ENCODE results near the gene TNS3.

Gene TNS3

DNA sequence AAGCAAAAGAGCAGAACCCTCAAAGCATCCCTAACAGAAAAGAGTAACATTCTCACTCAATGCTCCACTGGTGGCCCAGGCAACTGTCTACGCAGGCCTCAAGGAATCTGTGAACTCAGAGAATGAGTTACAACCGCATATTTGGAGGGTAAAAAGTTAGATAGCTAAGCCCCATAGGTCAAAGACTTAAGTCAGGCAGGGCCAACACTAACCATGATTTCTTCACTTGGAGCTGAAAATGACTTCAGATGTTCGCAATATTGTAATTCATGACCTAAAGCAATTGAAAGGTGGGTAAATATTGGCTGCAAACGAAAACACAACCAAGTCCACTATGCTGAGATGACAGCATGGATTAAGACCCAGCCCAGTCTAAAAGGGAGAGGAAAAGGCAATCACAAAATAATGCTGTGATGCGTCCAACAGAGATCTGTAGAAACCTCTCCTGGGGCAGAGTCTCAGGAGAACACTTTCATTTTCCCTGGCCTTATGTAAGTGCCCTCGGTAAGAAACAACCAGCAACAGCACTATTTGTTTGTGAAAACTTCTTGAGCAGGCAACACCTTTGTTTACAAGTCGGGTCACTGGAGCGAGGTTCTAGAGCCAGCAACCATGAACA is 176.5 kb downstream of the TNS3 start:
- no peak overlapping the region for H3K27ac Mint-ChIP-seq
- H3K4me1 Mint-ChIP-seq, result no peaks in the 10 kb centered on the region

DNA sequence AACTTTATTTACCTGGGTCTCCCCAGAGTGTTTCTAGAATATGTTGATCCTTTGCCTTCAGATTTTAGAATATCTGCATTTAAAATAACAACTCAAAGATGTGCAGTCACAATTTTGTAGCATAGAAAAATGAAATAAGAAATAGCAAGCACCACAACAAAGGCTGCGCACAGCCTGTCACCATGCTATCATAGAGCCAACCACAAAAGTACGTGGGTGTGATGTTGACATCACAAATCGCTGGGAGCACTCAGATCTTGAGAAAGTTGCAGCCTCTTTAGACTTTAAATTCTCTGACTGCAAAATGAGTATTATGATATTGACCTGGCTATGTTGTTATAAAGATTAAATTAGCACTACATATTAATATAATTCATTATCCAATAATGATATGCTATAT is 177.9 kb downstream of the TNS3 start:
- no peaks in the 10 kb centered on the region for H3K4me1 Mint-ChIP-seq
- DNase-seq, result no peak
- H3K36me3 Mint-ChIP-seq, result no peaks in the 10 kb centered on the region
- CTCF ChIA-PET, result no interaction called here
- H3K27ac Mint-ChIP-seq, result no peak overlapping the region
- H3K9me3 Mint-ChIP-seq, result no peaks in the 10 kb centered on the region
- no peaks in the 10 kb centered on the region for H3K27me3 Mint-ChIP-seq
- H3K4me3 Mint-ChIP-seq, result no peak overlapping the region

More for the DNA sequence above, 176.5 kb downstream of the TNS3 start:
- CTCF ChIA-PET, result no interaction called here
- no peak for DNase-seq
- H3K36me3 Mint-ChIP-seq, result no peaks in the 10 kb centered on the region
- H3K4me3 Mint-ChIP-seq, result no peak overlapping the region
- no peaks in the 10 kb centered on the region for H3K9me3 Mint-ChIP-seq
- H3K27me3 Mint-ChIP-seq, result no peaks in the 10 kb centered on the region

DNA sequence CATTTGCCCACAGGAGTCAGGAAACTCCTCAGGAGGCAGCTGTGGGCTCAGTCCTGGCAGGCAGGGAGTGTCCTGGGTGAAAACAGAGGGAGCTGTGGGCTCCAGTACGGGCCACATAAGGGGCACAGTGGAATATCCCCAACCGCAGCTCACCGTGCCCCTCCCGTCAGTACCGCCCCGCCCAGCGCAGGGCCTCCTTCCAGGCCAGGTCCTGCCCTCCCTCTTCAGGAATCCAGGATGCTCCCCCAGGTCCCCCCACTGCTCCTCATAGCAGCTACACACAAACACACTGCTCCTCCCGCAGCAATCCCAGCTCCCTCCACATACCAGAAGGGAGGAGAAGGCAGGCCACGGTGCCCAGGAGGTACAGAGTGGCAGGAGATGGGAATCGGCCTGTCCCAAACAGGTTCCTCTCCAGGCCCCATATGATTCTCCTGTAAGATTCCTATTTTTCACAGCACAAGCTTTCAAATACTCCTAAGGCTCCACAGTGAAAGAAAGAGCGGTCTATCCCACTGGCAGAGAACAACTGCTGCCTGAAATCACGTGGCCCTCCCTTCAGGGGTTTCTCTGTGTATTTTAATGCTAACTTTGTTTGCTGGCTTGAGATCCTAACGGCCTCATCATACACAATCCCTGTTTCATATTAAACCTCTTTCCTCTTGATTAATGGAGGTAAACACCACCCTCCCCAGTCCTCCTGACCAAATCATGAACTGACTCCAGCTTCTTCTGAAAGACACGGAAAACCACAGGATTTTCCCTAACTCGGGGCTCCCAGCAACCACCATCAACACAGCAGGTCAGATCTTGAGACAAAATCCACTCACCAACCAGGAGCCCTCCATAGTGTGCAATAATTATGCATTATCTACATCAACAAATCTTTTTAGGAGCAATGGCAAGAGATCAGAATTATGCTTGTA is 178.7 kb downstream of the TNS3 start:
- no peaks in the 10 kb centered on the region for H3K36me3 Mint-ChIP-seq

DNA sequence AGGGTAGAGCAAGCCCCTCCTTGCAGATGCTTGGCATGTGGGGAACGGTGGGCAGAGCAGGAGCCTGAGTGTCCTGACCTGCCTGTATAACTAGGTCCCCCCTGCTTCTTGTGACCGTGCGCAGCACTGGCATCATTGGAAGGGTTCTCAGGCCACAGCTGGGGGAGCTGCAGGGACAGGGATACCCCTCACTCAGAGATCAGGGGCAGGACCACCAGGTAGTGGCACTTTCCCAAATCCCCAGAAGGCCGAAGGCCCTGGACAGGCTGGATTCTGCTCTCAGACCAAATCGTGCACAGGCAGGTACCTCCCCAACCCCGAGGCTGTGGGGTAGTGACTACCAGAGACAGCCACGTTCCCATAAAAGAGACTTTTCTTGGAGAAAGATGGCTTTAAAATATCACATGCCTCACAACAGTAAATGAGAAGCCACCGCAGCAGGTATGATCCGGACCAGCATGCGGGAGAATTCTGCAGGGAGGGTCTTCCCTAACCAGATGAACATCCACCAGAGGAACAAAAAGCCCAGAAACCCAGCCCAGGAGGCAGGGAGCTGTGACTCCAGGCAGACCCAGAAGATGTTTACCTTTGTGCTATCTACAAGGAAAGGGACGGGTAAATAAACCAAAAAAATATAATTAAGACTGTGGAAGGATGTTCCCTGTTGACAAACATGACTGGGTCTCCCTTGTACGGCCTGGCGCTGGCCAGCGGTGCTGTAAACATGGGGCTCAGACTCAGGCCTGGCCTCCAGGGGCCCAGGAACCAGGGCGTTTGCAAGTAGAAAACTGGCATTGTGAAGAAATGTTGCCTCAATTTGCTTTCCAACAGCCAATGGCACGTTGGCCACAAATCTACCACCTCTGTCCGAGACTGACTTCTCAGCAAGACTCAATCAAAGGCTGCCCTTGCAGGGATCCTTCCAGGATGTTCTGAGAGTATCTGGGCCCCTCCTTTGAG is 180.0 kb downstream of the TNS3 start:
- no peaks in the 10 kb centered on the region for H3K4me1 Mint-ChIP-seq
- no peak overlapping the region for H3K4me3 Mint-ChIP-seq
- no peaks in the 10 kb centered on the region for H3K27me3 Mint-ChIP-seq
- CTCF ChIA-PET, result interaction anchor here (0.6 kb wide), 1 partner anchor 539 kb away, joined by 3 read pairs; no protein-coding TSS in a partner anchor
- DNase-seq, result no peak
- H3K36me3 Mint-ChIP-seq, result no peaks in the 10 kb centered on the region
- H3K9me3 Mint-ChIP-seq, result no peaks in the 10 kb centered on the region
- H3K27ac Mint-ChIP-seq, result no peak overlapping the region

More for the DNA sequence above, 178.7 kb downstream of the TNS3 start:
- no peak for DNase-seq
- Mint-ChIP-seq H3K9me3 (no peaks in the 10 kb centered on the region), H3K27ac (no peak overlapping the region), H3K27me3 (no peaks in the 10 kb centered on the region), H3K4me3 (no peak overlapping the region), H3K4me1 (no peaks in the 10 kb centered on the region)
- CTCF ChIA-PET, result no interaction called here

DNA sequence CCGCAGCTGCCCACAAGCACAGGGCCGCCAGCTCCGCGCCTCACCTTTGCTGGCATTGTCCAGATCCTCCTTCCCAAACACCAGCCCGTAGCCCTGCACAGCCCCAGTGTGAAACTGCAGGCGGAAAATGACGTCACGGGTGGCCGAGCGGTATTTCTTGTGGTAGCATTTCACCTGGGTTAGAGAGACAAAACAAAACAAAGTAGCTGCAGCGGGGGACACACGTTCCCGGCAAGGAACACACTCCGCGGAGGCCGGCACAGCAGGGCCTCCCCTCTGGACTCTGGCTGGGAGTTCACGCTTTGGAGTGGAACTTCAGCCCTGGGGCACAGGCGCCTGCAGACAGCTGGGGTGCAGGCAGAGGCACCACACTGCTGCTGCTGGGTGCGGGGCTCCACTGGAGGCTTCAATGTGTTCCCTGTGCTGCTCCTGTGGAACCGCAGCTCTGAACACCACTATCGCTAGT is 181.1 kb downstream of the TNS3 start:
- no peaks in the 10 kb centered on the region for H3K27me3 Mint-ChIP-seq
- no peaks in the 10 kb centered on the region for H3K9me3 Mint-ChIP-seq
- no peak overlapping the region for H3K4me3 Mint-ChIP-seq
- no peaks in the 10 kb centered on the region for H3K4me1 Mint-ChIP-seq
- CTCF ChIA-PET, result no interaction called here
- no peaks in the 10 kb centered on the region for H3K36me3 Mint-ChIP-seq
- no peak for DNase-seq
- no peak overlapping the region for H3K27ac Mint-ChIP-seq

DNA sequence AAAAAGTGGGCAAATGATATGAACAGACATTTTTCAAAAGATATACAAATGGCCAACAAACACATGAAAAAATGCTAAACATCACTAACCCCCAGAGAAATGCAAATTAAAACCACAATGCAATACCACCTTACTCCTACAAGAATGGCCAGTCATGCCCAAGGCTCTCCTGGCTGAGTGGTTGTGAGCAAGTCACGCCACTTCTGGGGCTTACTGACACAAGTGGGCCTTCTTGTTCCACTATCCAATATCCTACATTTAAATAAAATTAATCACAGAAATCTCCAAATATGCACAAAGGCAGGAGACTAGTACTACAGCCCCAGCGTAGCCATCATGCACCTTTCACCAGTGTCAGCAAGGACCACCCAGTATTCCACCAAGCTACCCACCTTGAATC is 181.9 kb downstream of the TNS3 start:
- no peaks in the 10 kb centered on the region for H3K4me1 Mint-ChIP-seq

DNA sequence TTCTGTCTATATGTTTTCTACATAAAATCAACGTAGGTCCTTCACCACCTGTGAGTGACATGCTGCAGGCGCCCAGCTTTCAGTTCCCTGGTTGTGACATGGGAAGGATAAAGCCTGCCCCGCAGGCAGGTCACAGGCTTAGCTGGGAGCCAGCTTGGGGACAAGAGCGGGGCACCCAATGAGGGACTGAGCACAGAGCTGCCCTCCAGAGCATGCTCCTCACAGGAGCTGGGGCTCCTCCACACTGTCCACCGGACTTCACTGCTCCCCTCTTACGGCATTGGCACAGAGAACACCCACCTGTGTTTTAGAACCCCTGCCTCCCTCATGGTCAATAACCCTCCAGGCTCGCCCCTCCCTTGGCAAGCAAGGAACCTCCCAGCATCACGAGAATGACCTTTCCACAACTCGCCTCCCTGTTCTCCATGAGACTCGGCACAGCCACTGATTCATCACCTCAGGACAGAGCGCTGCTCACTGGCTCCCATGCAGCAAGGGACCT is 187.1 kb downstream of the TNS3 start:
- H3K36me3 Mint-ChIP-seq, result no peaks in the 10 kb centered on the region
- no peaks in the 10 kb centered on the region for H3K27me3 Mint-ChIP-seq
- no peaks in the 10 kb centered on the region for H3K9me3 Mint-ChIP-seq
- H3K4me3 Mint-ChIP-seq, result no peak overlapping the region
- H3K27ac Mint-ChIP-seq, result no peak overlapping the region
- DNase-seq, result no peak
- CTCF ChIA-PET, result no interaction called here
- no peaks in the 10 kb centered on the region for H3K4me1 Mint-ChIP-seq

More for the DNA sequence above, 181.9 kb downstream of the TNS3 start:
- no peak for DNase-seq
- Mint-ChIP-seq H3K36me3 (no peaks in the 10 kb centered on the region), H3K4me3 (no peak overlapping the region), H3K9me3 (no peaks in the 10 kb centered on the region), H3K27ac (no peak overlapping the region), H3K27me3 (no peaks in the 10 kb centered on the region)
- CTCF ChIA-PET, result no interaction called here

DNA sequence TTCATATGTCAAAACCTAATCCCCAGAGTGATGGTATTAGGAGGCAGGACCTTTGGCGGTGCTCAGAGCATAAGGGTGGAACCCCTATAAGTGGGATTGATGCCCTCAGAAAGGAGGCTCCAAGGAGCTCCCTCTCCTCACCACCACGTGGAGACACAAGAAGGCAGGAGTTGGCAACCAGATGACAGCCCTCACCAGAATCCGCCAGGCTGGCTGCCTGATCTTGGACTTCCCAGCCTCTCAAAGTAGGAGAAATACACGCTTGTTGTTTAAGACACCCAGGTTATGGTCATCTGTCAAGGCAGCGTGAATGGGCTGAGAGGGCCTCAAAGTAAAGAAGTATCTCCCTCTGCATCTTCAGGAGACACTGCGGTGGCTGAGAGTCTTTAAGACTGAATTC is 187.7 kb downstream of the TNS3 start:
- Mint-ChIP-seq H3K27ac (no peak overlapping the region), H3K36me3 (no peaks in the 10 kb centered on the region), H3K9me3 (no peaks in the 10 kb centered on the region), H3K27me3 (no peaks in the 10 kb centered on the region), H3K4me3 (no peak overlapping the region), H3K4me1 (no peaks in the 10 kb centered on the region)
- CTCF ChIA-PET, result no interaction called here
- DNase-seq, result no peak

DNA sequence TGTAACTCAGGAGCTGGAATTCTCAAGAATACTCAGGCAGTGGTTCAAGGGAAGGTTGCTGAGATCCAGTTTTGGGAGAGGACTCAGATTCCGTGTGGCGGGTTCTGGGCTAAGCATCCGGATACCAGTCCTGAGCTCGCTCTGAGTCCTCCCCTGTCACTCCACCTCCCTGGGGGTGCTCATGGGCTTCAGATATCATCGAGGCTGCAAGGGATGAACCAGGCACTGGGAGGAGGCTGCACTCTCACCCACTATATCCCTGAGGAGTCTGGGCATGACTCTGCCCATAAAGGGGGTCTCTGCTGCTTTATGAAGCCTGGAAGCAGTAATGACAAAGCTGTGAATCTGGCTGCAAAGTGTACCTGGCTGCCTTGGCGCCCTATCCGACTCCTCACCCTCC is 188.5 kb downstream of the TNS3 start:
- H3K36me3 Mint-ChIP-seq, result no peaks in the 10 kb centered on the region
- no peak overlapping the region for H3K4me3 Mint-ChIP-seq
- no peaks in the 10 kb centered on the region for H3K9me3 Mint-ChIP-seq
- CTCF ChIA-PET, result no interaction called here
- no peak overlapping the region for H3K27ac Mint-ChIP-seq
- H3K4me1 Mint-ChIP-seq, result no peaks in the 10 kb centered on the region
- no peaks in the 10 kb centered on the region for H3K27me3 Mint-ChIP-seq
- DNase-seq, result no peak

DNA sequence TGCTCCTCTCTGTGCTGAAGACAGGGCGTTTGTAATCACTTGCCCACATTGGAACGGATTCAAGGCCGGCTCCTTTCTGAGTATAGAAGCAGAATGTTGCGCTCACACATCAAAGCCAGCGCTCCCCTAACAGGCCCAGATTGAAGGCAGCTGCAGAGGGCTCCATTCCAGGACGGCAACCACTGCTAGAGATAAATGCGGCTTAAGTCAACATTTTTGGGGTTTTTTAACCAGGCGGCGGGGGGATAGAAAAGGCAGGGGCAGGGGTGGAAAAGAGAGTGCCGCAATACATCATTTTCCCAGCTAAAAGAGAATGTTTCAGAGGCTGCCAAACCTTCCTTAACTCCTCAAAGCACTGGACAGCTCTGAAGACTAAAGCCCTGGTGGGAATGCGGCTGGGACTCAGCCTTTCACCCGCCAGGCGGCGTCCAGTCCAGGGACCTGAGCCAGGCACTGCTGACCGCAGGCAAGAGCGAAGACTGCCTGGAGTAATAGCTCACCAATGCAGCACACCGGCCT is 189.6 kb downstream of the TNS3 start:
- no peaks in the 10 kb centered on the region for H3K4me1 Mint-ChIP-seq
- no peak overlapping the region for H3K27ac Mint-ChIP-seq
- H3K27me3 Mint-ChIP-seq, result no peaks in the 10 kb centered on the region
- H3K9me3 Mint-ChIP-seq, result no peaks in the 10 kb centered on the region
- no peaks in the 10 kb centered on the region for H3K36me3 Mint-ChIP-seq
- CTCF ChIA-PET, result no interaction called here
- H3K4me3 Mint-ChIP-seq, result no peak overlapping the region
- no peak for DNase-seq

DNA sequence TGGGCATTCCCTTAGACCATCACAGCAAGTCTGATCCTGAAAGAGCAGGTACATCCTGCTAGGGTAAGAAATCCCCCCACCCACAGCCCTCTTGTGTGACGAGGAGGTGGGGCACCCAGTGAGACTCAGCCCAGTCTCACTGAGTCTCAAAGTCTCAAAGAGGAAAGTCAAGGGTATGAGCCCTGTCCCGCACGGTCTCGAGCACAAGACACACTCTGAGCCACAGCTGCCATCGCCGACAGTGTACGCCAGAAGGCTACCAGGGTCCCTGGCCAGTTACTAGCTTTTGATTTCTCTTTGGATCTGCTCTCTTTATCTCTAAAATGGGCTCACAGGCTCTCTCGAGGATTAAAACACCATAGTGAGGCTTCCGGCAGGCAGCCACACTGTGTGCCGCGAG is 190.2 kb downstream of the TNS3 start:
- H3K27me3 Mint-ChIP-seq, result no peaks in the 10 kb centered on the region
- CTCF ChIA-PET, result no interaction called here
- DNase-seq, result no peak
- H3K36me3 Mint-ChIP-seq, result no peaks in the 10 kb centered on the region
- no peak overlapping the region for H3K27ac Mint-ChIP-seq
- H3K9me3 Mint-ChIP-seq, result no peaks in the 10 kb centered on the region
- H3K4me3 Mint-ChIP-seq, result no peak overlapping the region
- no peaks in the 10 kb centered on the region for H3K4me1 Mint-ChIP-seq

DNA sequence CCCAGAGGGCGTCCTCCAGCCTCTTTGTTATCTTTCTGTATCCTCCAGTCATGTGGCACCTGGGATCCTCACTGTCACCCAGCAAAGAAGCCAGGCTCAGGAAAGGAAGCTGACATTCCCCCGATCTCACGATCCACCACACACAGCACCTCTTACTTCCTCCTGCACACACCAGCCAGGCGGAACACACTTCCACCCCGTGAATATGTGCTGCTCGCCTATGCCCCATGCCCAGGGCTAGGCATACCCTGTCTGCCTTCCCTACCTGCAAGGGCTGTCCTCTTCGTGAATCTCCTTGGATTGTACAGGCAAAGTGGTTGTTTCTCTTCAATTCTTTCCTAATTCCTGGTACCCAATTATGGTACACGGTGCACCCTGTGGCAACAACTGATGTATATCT is 191.0 kb downstream of the TNS3 start:
- Mint-ChIP-seq H3K36me3 (no peaks in the 10 kb centered on the region), H3K4me3 (no peak overlapping the region)

DNA sequence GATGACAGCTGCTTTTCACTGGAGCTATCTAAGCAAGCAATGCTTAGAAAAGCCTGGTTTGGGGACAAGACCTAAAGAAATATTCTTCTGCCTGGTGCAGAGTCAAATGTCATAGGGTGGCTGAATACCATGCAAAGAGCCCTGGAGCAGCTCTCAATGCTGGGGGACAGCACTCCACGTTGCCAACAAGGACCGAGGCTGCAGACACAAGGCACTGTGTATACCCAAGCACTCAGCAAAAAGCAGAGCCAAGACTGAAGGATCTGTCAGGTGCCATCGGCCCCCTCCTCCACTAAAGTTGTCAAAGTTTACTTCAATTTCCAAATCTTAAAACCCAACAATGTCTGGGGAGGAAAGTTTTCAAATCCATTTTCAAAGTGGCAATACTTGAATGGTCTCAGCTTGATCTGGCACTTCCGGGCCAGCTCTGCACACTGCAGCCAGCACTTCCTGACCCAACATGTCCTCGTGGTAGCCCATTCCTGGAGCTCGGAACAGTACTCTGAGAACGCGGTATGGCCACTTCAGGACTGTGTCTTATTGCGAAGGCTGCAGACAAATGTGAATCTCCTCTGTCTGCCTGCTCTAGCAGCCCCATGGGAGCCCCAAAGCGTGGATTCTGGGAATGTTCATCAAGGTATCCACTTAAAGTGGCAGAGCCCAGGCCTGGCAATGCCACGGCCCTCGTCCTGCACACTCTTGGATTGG is 191.8 kb downstream of the TNS3 start:
- Mint-ChIP-seq H3K4me1 (no peaks in the 10 kb centered on the region), H3K4me3 (no peak overlapping the region), H3K36me3 (no peaks in the 10 kb centered on the region), H3K9me3 (no peaks in the 10 kb centered on the region), H3K27ac (no peak overlapping the region), H3K27me3 (no peaks in the 10 kb centered on the region)
- CTCF ChIA-PET, result no interaction called here
- no peak for DNase-seq

More for the DNA sequence above, 191.0 kb downstream of the TNS3 start:
- H3K27me3 Mint-ChIP-seq, result no peaks in the 10 kb centered on the region
- H3K27ac Mint-ChIP-seq, result no peak overlapping the region
- H3K9me3 Mint-ChIP-seq, result no peaks in the 10 kb centered on the region
- no peaks in the 10 kb centered on the region for H3K4me1 Mint-ChIP-seq
- no peak for DNase-seq
- CTCF ChIA-PET, result no interaction called here
